ENCODE results near the gene IRX3.
"Not testable (repeated sequence)": the region's sequence is repeated elsewhere in the genome, so short reads cannot be mapped to it uniquely, and the experiment has no call there.

IRX3 gene

DNA sequence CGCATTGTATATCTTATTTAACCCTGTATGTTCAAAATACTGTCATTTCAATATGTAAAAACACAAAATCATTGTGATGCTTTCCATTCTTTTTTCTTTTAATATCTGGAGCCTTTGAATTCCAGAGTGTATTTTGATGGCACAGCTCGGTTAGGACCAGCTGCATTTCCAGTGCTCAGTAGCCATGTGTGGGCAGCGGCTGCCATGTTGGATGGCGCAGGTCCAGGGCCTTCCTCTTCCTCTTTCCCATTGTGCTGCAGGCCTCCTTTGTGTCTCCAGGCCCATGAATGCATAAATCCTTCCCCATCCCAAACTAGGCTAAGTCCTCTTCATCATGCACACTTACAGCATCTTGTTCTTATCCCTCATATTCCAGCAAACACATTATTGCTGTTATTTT is 13.0 kb downstream of the IRX3 start:
- no peak for DNase-seq

DNA sequence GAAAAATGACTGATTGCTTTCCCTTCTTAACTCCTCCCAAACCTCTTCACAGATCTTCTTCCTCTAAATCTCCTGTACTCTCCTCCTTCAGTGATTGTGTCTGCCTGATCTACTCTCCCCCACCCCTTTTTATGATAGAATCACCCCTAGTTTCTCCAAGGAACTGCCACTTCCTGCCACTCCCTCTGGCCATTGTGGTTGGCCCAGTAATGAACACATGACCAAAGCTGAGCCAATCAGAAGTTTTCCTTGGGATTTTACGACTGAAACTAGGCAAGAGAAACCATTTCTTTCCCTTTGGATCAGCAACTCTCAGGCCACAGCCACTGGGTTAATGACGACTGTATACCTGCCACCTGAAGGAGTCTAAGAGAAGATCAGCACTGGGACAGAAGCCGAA is 15.9 kb downstream of the IRX3 start:
- DNase-seq, result no peak

DNA sequence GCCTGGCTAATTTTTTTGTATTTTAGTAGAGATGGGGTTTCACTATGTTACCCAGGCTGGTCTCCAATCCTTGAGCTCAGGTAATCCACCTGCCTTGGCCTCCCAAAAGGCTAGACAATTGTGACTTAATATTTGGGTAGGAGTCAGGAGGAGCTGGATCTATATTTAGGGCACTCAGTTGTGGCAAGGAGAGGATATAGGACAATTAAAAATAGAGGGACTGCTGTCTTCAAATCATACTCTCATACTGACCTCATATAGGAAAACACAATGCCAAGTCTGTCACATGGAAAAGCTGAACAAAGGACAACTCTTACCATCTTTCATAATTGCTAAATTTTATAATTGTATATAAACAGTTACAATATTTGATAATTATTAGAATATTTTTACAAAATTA is 17.1 kb downstream of the IRX3 start:
- DNase-seq, result no peak

- DNase-seq, result no peak
These were observed 17.8 kb downstream of the IRX3 start for GRCh38 chr16:54268766-54269165.

DNA sequence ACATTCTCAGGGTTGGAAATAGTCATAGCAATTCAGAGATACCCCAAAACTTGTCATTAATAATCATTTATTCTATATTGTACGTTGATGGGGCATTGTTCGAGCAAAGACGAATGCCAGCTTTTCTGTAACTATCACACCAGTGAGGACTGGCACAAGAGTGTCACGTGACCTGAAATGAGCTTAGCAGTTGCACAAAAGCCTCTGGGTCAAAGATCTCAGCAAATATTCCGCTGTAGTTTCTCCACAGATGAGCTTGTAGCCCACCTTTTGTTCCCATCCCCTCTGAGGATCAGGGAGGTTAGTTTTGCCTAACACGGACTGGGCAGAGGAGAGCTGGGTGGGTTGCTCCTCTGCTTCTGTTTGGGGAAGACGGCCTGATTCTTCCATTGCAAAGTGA is 18.2 kb downstream of the IRX3 start:
- DNase-seq, result no peak

DNA sequence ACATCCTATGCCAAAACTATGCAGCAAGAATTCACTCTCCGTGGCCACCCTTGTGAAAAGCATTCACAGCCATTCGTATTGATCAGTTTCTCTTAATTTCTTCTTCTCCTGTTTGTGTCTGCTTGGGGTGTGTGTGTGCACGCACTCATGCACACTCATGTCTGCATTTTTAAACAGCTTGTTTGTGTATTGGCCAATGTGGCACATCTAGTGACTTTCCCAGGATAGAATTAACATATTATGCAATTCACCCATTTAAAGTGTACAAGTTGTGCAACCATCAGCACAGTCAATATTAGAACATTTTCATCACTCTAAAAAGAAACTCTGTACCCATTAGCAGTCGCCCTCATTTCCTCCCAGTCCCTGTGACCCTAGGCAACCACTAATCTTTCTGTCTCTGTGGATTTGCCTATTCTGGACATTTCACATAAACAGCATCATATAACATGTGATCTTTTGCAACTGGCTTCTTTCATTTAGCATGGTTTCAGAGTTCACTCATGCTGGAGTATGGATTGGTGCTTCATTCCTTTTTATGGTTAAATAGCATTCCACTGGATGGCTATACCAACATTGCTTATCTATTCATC is 20.1 kb downstream of the IRX3 start:
- DNase-seq, result no peak

DNA sequence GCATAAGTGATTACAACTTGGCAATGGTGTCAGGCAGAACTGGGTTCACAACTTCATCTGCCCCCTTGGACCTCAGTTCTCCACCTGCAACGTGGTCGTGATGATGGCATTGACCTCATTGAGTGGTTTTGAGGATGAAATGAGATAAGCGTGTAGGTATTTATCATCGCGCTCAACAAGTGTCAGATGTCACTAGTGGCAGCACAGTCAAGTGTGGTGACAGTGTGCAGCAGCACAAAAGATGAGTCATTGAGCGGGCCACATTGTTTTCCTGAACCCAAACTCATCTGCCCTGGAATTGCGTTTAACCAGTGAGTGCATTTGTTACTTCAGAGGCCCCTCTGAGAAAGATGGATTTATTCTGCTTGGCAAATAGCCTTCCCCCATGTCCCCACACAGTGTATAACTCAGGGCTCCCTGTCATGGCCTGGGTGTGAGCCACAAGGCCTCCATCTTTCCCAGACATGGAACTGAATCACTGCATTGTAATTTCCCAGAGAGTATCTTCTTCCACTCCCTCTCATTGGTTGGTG is 20.9 kb downstream of the IRX3 start:
- no peak for DNase-seq

DNA sequence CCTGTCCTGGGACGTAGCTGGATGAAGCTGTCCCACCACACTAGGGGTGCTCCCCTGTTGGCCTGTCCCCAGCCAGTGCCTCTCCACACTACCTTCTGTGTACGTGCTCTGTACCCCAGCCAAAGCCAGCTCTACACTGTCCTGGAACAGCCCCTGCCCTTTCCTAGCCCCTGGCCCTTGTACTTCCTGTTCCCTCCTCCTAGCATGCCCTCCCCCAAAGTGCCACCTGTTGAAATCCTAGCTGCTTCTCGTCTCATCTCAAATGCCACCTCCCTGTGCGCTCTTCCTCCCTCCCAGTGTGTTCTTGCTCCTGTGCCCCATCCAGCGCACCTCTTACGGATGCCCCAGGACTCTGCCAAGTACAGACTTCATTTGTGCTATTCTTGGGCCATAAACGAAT is 33.5 kb downstream of the IRX3 start:
- no peak for DNase-seq

- no peak for DNase-seq
These were observed 37.5 kb downstream of the IRX3 start for GRCh38 chr16:54248863-54249710.

- DNase-seq, result not testable (repeated sequence)
These were observed 38.9 kb downstream of the IRX3 start for GRCh38 chr16:54247705-54248104.

GRCh38 chr16:54246454-54246821 is 40.1 kb downstream of the IRX3 start:
- no peak for DNase-seq

DNA sequence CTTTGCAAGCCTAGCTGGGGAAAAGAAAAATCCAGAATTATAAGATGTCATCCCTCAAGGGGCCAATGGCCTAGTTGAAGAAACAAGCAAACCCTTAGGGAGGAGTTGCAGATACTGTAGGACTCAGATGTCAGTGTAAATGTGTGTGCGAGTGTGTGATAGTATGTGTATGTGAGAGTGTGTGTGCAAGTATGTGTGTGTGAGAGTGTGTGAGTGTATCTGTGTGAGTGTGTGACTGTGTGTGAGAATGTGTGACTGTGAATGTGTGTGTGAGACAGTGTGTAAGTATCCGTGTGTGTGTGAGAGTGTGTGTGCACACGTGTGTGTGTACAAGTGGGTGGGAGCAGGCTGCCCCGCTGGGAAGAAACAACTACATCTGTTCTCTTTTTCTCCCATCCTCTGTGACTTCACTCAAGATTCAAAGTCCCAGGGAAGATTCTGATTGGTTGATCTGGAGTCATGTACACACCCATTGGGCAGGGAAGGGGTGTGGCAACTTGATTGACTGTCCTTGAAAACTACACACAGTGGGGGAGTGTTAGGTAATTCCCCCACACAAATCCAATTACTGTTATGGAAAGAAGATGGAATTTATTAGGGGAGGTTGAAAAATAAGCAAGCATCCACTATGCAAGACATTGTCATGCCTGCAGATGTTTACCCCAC is 40.7 kb downstream of the IRX3 start:
- no peak for DNase-seq

DNA sequence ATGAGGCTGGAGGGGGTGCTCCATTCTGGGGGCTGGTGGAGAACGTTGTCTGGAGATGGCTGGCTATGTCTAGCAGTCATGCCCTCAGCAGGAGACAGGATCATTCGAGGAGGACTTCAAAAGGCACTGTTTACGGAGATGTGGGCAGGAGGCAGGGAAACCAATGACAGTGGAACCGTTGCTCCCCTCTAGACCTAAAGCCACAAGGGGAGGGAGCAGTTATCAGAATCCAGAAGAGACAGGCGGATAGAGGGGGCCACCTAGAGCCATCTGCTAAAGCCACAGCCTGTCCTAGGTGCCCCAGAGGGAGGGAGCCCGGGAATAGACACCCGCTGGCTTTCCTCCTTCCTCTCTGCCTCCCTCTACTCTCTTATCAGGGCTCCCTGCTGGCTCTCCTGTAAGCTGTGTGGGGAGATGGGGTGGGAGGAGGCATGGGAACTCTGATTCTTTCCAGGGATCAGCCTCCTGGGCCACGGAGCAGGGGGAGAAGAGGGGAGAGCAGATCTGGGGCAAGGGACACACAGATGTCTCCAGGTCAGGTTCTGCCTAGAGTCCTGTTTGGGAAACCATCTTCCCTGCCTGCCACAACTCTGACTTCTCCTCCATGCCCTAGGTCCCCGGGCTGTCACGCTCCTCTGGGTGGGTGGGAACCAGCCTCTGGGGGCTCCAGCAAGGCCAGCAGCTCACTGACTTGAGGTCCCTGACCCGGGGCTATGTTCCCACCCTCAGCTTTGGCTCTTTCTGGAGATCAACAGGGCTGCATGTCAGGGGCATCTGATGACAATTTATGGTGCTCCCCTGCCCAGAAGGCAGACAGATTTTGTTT is 42.3 kb downstream of the IRX3 start:
- DNase-seq, result no peak

GRCh38 chr16:54243202-54243601 is 43.4 kb downstream of the IRX3 start:
- no peak for DNase-seq

DNA sequence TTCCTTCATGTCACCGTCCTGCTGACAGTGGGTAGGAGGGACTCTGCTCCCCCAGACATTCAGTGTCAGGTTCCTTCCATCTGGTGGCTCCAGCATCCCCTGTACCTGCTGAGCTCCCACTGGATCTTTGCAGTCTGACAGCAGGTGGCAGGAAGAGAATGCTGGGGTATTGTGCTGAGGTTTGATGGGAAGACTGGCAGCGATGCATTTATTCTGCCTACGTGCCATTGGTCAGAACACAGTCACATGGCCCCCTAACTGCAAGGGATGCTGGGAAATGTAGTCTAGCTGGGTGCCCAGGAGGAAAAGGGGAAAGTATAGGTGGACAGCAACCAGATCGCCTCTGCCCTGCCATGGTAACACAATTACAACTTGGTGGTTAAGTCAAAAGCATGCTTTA is 44.4 kb downstream of the IRX3 start:
- DNase-seq, result no peak

DNA sequence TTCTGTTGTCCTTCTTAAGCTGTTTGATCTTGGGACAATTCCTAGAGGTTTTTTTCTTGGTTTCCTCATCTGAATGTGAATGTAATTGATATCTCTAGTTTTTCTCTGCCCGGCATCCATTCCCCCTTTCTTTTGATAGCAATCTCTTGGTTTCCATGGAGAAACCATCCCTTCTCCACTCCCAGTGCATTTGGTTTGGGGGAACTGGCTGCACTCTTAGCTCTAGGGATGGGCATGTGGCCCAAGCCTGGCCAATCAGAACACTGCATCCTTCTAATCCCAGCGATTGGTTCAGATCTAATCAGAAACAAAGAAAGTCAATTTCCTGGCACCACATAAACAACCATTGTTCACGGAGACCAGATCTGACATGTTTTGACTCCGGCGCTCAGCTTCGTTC is 45.1 kb downstream of the IRX3 start:
- DNase-seq, result no peak

DNA sequence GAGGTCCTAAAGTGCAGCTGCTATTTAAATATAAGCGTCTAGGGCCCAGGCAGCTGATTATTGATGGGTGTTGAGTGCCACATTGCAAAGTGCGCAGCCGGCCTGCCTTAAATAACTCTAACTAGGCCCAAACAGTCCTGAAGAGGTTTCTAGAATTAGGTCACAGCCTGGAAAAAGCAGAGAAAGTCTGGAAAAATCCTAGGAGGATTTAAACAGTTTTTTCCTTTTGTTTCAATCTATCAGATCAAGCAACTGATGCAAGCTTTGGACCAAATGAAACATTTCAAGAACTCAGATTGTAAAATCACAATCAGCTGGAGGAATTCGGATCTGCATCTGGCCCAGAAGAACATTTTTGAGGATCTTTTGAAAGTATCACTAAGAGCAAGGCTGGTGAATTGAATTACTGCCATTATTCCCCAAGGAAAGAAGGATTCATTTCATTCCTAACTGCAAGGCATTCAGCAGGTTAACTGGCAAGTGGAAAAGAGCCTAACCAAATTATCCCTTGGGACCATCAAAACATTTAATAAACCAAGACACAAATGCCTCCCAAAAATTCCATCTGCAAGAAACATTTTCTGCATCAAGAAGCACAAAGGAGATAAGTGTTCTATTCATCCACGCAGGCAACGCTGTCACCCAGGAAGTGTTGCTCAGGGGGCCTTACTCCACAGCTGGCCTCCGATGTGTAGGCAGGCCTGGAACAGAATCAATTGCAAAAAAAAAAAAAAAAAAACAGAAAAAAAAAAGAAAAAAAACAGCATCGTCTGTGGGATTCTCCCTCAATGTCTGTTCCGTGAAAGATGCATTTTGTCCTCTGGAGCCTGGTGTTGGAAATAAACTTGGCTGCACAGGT is 46.1 kb downstream of the IRX3 start:
- DNase-seq, result no peak

GRCh38 chr16:54239456-54239855 is 47.1 kb downstream of the IRX3 start:
- no peak for DNase-seq

- no peak for DNase-seq
These were observed 49.8 kb downstream of the IRX3 start for GRCh38 chr16:54236773-54237172.

GRCh38 chr16:54233615-54234014 is 53.0 kb downstream of the IRX3 start:
- no peak for DNase-seq
